GM13976 (cell line): ENCODE measurements around the gene TIMP2.

ENCODE experiments used
- DNase-seq: peaks from one replicate; pipeline ENCODE4 v3.0.0; 2012; ENCODE audit warnings: low spot score
- CTCF ChIP-seq: IDR thresholded peaks from 2 replicates; pipeline ENCODE4 v1.5.1; 2012; ENCODE audit warnings: borderline replicate concordance, mild to moderate bottlenecking; ENCODE audit not compliant: insufficient read depth; ENCODE audit errors: extremely low read depth, missing control alignments, control extremely low read depth
- in situ Hi-C: fragments of 300-500 bp; cut with MboI; formaldehyde crosslinking; loops from one replicate; pipeline ENCODE4 v1.12.0; 2022; ENCODE audit warnings: low sequenced_read_pairs, mixed read lengths, inconsistent platforms; ENCODE audit not compliant: unreplicated experiment

The TIMP2 gene

DNA sequence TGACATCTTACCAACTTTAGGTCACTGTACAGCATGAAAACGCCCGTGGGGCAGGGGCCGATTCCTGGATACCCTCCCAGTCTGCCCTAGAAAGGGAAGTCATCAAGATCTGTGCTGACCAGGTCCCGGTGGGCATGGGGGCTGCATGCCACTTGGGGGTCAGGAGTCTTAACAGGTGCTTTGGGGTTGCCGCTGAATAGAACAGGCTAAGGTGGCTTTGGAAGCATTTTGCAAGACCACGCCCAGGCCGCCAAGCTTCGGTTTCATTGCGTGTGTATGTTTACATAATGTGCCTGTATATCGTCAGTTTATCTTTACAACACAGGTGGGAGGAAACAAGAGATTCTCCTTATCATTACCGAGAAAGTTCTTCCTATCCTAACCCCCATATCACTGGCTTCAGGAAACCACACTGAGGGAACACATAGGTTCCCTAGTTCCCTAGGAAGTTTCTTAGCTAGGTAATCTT, 71.2 kb downstream of the TIMP2 start:
- DNase-seq, result no peak
- TF ChIP-seq CTCF, result no peak
- in situ Hi-C loops, result no loop called here

DNA sequence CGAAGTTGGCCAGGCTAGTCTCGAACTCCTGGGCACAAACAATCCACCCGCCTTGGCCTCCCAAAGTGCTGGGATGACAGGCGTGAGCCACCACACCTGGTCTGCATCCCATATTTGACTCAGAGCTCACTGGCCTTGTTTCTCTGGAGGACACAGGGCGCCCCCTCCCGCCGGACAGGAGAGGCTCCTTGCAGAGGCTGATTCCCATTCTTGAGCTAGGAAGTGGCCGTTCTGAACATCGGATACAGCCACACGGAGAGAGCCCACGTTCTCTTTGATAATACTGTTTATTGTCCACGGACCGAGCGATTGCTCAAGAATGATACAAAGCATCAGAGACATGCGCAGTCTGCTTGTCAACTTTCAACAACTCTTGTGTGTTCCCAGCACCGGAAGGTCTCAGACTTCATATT, 72.5 kb downstream of the TIMP2 start:
- DNase-seq, result no peak
- in situ Hi-C loops, result no loop called here
- TF ChIP-seq CTCF, result no peak

- no peak for TF ChIP-seq CTCF
- no peak for DNase-seq
- in situ Hi-C loops, result no loop called here
These were observed 76.2 kb downstream of the TIMP2 start for GRCh38 chr17:78849026-78849425.

GRCh38 chr17:78847052-78847451, 78.1 kb downstream of the TIMP2 start:
- in situ Hi-C loops, result no loop called here
- no peak for DNase-seq
- TF ChIP-seq CTCF, result no peak

GRCh38 chr17:78844301-78845005, 80.7 kb downstream of the TIMP2 start:
- no peak for DNase-seq
- TF ChIP-seq CTCF, result no peak
- in situ Hi-C loops, result no loop called here

DNA sequence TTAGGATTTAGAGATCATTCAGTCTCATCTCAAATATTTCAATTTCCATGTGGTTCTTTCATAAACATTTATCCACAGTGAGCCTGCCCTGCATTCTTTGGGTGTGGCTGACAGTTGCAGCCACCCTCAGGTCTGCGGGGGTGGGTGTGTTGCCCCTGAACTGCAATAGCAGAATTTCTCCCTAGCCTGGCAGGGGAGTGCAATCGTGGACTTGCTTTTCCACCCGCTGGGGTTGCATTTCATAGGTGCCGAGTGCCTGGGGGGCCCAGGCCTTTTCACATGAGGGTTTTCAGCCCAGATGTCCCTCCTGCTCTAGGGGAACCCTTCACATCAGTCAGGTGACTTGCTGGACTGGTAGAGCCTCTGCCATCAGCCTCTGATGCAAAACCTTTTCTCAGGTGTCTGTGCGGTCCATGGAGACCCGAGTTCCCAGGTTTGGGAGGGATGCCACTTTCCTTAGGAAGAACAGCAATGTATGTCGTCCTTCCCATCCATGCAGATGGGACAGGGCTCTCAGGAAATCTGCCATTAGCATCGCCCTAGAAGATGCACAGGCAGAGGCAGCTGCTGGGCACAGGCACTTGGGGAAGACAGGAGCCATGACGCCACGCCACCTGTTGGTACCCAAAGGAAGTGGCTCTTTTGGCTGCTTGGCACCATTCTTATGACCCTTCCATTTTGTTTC, 82.2 kb downstream of the TIMP2 start:
- in situ Hi-C loops, result no loop called here
- DNase-seq, result peak; percentile 71
- TF ChIP-seq CTCF, result peak; percentile 57
